ENCODE results near the gene CNTN3.
A peak's percentile ranks its signal among the peaks of the same experiment; 100 is the strongest.

Gene CNTN3

DNA sequence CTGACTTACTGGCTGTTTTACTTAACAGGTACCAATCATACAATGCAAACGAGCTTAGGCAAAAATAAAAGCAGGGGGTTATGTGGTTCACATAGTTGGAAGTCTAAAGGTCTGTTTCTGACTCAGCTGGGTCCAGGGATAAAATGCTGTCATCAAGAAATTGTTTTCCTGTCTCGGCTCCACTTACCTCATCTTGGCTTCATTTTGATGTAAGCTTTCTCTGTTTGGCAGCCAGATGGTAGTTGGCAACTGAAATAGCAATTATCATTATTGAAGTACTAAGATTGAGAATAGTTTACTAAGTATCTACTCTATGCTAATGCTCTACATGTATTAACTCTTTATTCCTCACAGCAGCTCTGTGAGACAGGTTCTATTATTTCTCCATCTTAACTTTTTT, 36.8 kb upstream of the CNTN3 start:
- ATAC-seq: no peak
- TF ChIP-seq ISL1 (CRISPR knock-in tag; IDR thresholded peaks at IDR 0.05): peak; percentile 45
- TF ChIP-seq, protein P1, sequence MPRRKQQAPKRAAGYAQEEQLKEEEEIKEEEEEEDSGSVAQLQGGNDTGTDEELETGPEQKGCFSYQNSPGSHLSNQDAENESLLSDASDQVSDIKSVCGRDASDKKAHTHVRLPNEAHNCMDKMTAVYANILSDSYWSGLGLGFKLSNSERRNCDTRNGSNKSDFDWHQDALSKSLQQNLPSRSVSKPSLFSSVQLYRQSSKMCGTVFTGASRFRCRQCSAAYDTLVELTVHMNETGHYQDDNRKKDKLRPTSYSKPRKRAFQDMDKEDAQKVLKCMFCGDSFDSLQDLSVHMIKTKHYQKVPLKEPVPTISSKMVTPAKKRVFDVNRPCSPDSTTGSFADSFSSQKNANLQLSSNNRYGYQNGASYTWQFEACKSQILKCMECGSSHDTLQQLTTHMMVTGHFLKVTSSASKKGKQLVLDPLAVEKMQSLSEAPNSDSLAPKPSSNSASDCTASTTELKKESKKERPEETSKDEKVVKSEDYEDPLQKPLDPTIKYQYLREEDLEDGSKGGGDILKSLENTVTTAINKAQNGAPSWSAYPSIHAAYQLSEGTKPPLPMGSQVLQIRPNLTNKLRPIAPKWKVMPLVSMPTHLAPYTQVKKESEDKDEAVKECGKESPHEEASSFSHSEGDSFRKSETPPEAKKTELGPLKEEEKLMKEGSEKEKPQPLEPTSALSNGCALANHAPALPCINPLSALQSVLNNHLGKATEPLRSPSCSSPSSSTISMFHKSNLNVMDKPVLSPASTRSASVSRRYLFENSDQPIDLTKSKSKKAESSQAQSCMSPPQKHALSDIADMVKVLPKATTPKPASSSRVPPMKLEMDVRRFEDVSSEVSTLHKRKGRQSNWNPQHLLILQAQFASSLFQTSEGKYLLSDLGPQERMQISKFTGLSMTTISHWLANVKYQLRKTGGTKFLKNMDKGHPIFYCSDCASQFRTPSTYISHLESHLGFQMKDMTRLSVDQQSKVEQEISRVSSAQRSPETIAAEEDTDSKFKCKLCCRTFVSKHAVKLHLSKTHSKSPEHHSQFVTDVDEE (CRISPR knock-in tag; IDR thresholded peaks at IDR 0.05): no peak

DNA sequence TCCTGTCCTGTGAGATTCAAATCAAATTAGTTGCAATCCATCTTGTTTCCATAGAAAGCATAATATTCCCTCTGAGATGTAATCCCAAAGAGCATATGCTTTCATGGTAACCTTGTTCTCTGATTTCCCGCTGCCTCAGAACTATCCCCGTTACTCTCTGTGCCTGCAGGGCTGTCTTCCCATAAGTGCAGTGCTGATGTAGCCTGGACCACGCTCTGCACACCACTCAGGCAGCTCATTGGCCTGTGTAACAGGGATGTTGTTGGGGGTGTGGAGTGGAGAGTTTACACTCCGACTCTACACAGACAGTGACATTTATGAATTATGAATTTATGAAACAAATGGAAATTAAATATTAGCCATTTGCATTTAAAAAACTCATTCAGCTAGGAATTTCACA, 33.6 kb upstream of the CNTN3 start:
- TF ChIP-seq ZFP3 (CRISPR knock-in tag; IDR thresholded peaks at IDR 0.05): no peak
- TF ChIP-seq TCF4 (CRISPR knock-in tag; IDR thresholded peaks at IDR 0.05; ENCODE audit: borderline replicate concordance): no peak
- TF ChIP-seq, protein P1 (CRISPR knock-in tag; IDR thresholded peaks at IDR 0.05): no peak
- TF ChIP-seq ZNF8 (CRISPR knock-in tag; IDR thresholded peaks at IDR 0.05): no peak
- no peak for TF ChIP-seq ZC3H10 (CRISPR knock-in tag; IDR thresholded peaks at IDR 0.05)
- TF ChIP-seq ESRRG (CRISPR knock-in tag; IDR thresholded peaks at IDR 0.05): no peak
- no peak for TF ChIP-seq SNAI2 (CRISPR knock-in tag; IDR thresholded peaks at IDR 0.05)
- no peak for TF ChIP-seq ZFP30 (CRISPR knock-in tag; IDR thresholded peaks at IDR 0.05)
- peak; percentile 27; the same call in 1 of the 3 replicates for ATAC-seq

DNA sequence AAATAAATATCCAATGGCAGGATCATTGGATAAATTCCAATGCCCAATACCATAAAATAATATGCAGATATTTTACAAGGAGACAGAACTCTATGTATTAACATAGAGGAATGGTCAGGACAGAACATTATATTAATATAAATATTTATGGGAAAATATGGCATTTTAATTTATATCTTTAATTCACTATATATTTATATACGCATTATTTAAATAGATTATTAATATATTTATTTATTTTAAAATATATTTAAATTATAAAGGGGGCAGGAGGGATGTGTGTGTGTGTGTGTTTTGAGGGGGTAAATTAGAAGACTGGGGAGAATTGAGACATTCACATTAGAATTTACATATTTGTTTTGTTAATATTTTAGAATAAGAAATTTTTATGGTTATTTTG, 31.6 kb upstream of the CNTN3 start:
- TF ChIP-seq ZFP30 (CRISPR knock-in tag; IDR thresholded peaks at IDR 0.05) (no peak), ZNF8 (CRISPR knock-in tag; IDR thresholded peaks at IDR 0.05) (no peak), PPARA (CRISPR knock-in tag; IDR thresholded peaks at IDR 0.05; ENCODE audit: borderline replicate concordance) (no peak), RARB (CRISPR knock-in tag; IDR thresholded peaks at IDR 0.05) (no peak), ISL1 (CRISPR knock-in tag; IDR thresholded peaks at IDR 0.05) (no peak), ZNF70 (CRISPR knock-in tag; IDR thresholded peaks at IDR 0.05) (no peak), TOX (CRISPR knock-in tag; IDR thresholded peaks at IDR 0.05; ENCODE audit: borderline replicate concordance) (no peak), ZC3H10 (CRISPR knock-in tag; IDR thresholded peaks at IDR 0.05) (no peak), ZFP3 (CRISPR knock-in tag; IDR thresholded peaks at IDR 0.05) (no peak), PATZ1 (CRISPR knock-in tag; IDR thresholded peaks at IDR 0.05; ENCODE audit: borderline replicate concordance) (no peak), TCF4 (CRISPR knock-in tag; IDR thresholded peaks at IDR 0.05; ENCODE audit: borderline replicate concordance) (no peak), CREB5 (CRISPR knock-in tag; IDR thresholded peaks at IDR 0.05; ENCODE audit: low read depth) (no peak), SNAI2 (CRISPR knock-in tag; IDR thresholded peaks at IDR 0.05) (no peak), BACH2 (CRISPR knock-in tag; IDR thresholded peaks at IDR 0.05; ENCODE audit: borderline replicate concordance) (no peak), ZNF565 (CRISPR knock-in tag; conservative IDR thresholded peaks at IDR 0.05; ENCODE audit: low read depth) (no peak)
- TF ChIP-seq, protein P2, sequence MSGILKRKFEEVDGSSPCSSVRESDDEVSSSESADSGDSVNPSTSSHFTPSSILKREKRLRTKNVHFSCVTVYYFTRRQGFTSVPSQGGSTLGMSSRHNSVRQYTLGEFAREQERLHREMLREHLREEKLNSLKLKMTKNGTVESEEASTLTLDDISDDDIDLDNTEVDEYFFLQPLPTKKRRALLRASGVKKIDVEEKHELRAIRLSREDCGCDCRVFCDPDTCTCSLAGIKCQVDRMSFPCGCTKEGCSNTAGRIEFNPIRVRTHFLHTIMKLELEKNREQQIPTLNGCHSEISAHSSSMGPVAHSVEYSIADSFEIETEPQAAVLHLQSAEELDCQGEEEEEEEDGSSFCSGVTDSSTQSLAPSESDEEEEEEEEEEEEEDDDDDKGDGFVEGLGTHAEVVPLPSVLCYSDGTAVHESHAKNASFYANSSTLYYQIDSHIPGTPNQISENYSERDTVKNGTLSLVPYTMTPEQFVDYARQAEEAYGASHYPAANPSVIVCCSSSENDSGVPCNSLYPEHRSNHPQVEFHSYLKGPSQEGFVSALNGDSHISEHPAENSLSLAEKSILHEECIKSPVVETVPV (CRISPR knock-in tag; IDR thresholded peaks at IDR 0.05): no peak
- TF ChIP-seq, protein P3, sequence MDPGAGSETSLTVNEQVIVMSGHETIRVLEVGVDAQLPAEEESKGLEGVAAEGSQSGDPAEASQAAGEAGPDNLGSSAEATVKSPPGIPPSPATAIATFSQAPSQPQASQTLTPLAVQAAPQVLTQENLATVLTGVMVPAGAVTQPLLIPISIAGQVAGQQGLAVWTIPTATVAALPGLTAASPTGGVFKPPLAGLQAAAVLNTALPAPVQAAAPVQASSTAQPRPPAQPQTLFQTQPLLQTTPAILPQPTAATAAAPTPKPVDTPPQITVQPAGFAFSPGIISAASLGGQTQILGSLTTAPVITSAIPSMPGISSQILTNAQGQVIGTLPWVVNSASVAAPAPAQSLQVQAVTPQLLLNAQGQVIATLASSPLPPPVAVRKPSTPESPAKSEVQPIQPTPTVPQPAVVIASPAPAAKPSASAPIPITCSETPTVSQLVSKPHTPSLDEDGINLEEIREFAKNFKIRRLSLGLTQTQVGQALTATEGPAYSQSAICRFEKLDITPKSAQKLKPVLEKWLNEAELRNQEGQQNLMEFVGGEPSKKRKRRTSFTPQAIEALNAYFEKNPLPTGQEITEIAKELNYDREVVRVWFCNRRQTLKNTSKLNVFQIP (CRISPR knock-in tag; IDR thresholded peaks at IDR 0.05; ENCODE audit: borderline replicate concordance, low read depth): no peak
- ATAC-seq: no peak

Measured in SK-N-SH treated with all-trans-retinoic acid at 6 μM for 48 hours (cell line).